Nasal cavity respiratory epithelium epithelial cell of viscerocranial mucosa (primary cell): ENCODE data around the gene CASKIN1. TPM values are rescaled to one million over a fixed set of nuclear protein-coding genes. Genes with fewer than 3 reads are reported as not detected.

Experiments
- total RNA-seq: library from RNA; depleted of rRNA; stranded (reverse); fragments of >200 nt; gene quantifications from 2 replicates; pipeline ENCODE4 v1.2.3, GENCODE V29; 2014

Gene CASKIN1
- total RNA-seq = 0.34 and 1.6 TPM in 2 replicates

GRCh38 chr16:2196162-2196980, at the start of gene CASKIN1:
Gene CASKIN1 (minus strand): TSS chr16:2196605. CDS start chr16:2196432, 173 bp downstream.

GRCh38 chr16:2236337-2237101, 40.1 kb upstream of the CASKIN1 start, which contains the start of gene DNASE1L2:
Gene DNASE1L2 (plus strand): TSS chr16:2236444. CDS start chr16:2236817, 373 bp downstream.

GRCh38 chr16:2223221-2223941, 27.0 kb upstream of the CASKIN1 start, which contains the start of gene E4F1:
Gene E4F1 (plus strand): TSS chr16:2223591. CDS start chr16:2223614, 23 bp downstream.

GRCh38 chr16:2214719-2214968, 18.2 kb upstream of the CASKIN1 start, which contains the start of gene PGP:
Gene PGP (minus strand): TSS chr16:2214840. CDS start chr16:2214777, 63 bp downstream.

GRCh38 chr16:2210386-2211365, 14.3 kb upstream of the CASKIN1 start, which contains the start of gene BRICD5:
Gene BRICD5 (minus strand): TSS chr16:2210863. CDS start chr16:2210833, 30 bp downstream.

GRCh38 chr16:2205104-2205966, 8.9 kb upstream of the CASKIN1 start, which contains the start of gene MLST8:
Gene MLST8 (plus strand): TSS chr16:2205454. CDS start chr16:2206086, 632 bp downstream.

GRCh38 chr16:2155091-2155950, 41.1 kb downstream of the CASKIN1 start, which contains the start of gene TRAF7:
Gene TRAF7 (plus strand): TSS chr16:2155782. CDS start chr16:2163921, 8,139 bp downstream.

GRCh38 chr16:2147981-2148671, 48.3 kb downstream of the CASKIN1 start, which contains the start of gene RAB26:
Gene RAB26 (plus strand): TSS chr16:2148625. CDS start chr16:2148784, 159 bp downstream.

GRCh38 chr16:2135770-2136490, 60.5 kb downstream of the CASKIN1 start, which contains the start of gene PKD1:
Gene PKD1 (minus strand): TSS chr16:2135898. CDS start chr16:2135689, 209 bp downstream.

Other genes starting within 250 kb of the CASKIN1 start
- under 0.01 TPM in 1 of 2 replicates, not detected in the other for gene RPL3L, start 241.9 kb downstream of the CASKIN1 start, total RNA-seq
- 158 and 171 TPM in 2 replicates for gene NDUFB10, start 237.1 kb downstream of the CASKIN1 start, total RNA-seq
- 2,006 and 6,295 TPM in 2 replicates for gene RPS2, start 231.8 kb downstream of the CASKIN1 start, total RNA-seq
- not detected in 2 replicates for gene RNF151, start 229.7 kb downstream of the CASKIN1 start, total RNA-seq
- 50.2 and 57.3 TPM in 2 replicates for gene TBL3, start 224.6 kb downstream of the CASKIN1 start, total RNA-seq
- 0.28 and 1.7 TPM in 2 replicates for gene NOXO1, start 215.1 kb downstream of the CASKIN1 start, total RNA-seq
- 9.0 and 14.0 TPM in 2 replicates for gene GFER, start 212.4 kb downstream of the CASKIN1 start, total RNA-seq
- 1.1 and 4.4 TPM in 2 replicates for gene SYNGR3, start 206.6 kb downstream of the CASKIN1 start, total RNA-seq
- gene ZNF598, start 186.8 kb downstream of the CASKIN1 start, total RNA-seq = 47.8 and 68.7 TPM in 2 replicates
- gene NPW, start 176.8 kb downstream of the CASKIN1 start, total RNA-seq = under 0.01 TPM in 1 of 2 replicates, not detected in the other
- 10.3 and 19.8 TPM in 2 replicates for gene NHERF2, start 169.7 kb downstream of the CASKIN1 start, total RNA-seq
- gene NTHL1, start 148.8 kb downstream of the CASKIN1 start, total RNA-seq = 17.4 and 21.2 TPM in 2 replicates
- gene TSC2, start 148.6 kb downstream of the CASKIN1 start, total RNA-seq = 19.8 and 53.7 TPM in 2 replicates
- 89.5 and 226 TPM in 2 replicates for gene PKD1, start 60.7 kb downstream of the CASKIN1 start, total RNA-seq
- 0.28 and 0.34 TPM in 2 replicates for gene RAB26, start 48.0 kb downstream of the CASKIN1 start, total RNA-seq
- 57.1 and 81.6 TPM in 2 replicates for gene TRAF7, start 40.8 kb downstream of the CASKIN1 start, total RNA-seq
- 23.9 and 25.3 TPM in 2 replicates for gene MLST8, start 8.8 kb upstream of the CASKIN1 start, total RNA-seq
- 1.0 and 2.1 TPM in 2 replicates for gene BRICD5, start 14.3 kb upstream of the CASKIN1 start, total RNA-seq
- 7.2 and 8.0 TPM in 2 replicates for gene PGP, start 18.2 kb upstream of the CASKIN1 start, total RNA-seq
- 24.9 and 28.6 TPM in 2 replicates for gene E4F1, start 27.0 kb upstream of the CASKIN1 start, total RNA-seq
- 0.34 and 1.00 TPM in 2 replicates for gene DNASE1L2, start 39.8 kb upstream of the CASKIN1 start, total RNA-seq
- 36.4 and 170 TPM in 2 replicates for gene ECI1, start 55.0 kb upstream of the CASKIN1 start, total RNA-seq
- gene RNPS1, start 71.5 kb upstream of the CASKIN1 start, total RNA-seq = 80.3 and 114 TPM in 2 replicates
- 0.64 and 0.68 TPM in 2 replicates for gene ABCA3, start 144.1 kb upstream of the CASKIN1 start, total RNA-seq
- 3.1 and 5.5 TPM in 2 replicates for gene CCNF, start 232.8 kb upstream of the CASKIN1 start, total RNA-seq